Measurements from ENCODE around the gene SORCS1. TPM values are rescaled to one million over a fixed set of nuclear protein-coding genes. Genes with fewer than 3 reads are reported as not detected.

Gene SORCS1
- total RNA-seq, 1 donor from 2014 or later = 13.6 TPM

DNA sequence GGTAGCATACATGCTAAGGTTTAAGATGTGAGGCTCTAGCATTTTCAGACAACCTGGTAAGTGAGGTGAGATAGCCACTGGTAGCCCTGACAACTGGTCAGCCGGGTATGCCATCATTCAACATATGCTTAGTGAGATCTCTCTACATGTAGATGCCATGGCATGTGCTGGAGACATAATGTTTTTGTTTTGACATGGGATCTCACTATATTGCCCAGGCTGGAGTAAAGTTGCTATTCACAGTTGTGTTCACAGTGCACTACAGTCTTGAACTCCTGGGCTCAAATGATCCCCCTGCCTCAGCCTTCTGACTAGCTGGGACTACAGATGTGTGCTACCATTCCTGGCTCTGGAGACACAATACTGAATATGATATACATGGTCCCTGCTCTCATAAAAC is 437.3 kb downstream of the SORCS1 start:
- TF ChIP-seq, protein P1, sequence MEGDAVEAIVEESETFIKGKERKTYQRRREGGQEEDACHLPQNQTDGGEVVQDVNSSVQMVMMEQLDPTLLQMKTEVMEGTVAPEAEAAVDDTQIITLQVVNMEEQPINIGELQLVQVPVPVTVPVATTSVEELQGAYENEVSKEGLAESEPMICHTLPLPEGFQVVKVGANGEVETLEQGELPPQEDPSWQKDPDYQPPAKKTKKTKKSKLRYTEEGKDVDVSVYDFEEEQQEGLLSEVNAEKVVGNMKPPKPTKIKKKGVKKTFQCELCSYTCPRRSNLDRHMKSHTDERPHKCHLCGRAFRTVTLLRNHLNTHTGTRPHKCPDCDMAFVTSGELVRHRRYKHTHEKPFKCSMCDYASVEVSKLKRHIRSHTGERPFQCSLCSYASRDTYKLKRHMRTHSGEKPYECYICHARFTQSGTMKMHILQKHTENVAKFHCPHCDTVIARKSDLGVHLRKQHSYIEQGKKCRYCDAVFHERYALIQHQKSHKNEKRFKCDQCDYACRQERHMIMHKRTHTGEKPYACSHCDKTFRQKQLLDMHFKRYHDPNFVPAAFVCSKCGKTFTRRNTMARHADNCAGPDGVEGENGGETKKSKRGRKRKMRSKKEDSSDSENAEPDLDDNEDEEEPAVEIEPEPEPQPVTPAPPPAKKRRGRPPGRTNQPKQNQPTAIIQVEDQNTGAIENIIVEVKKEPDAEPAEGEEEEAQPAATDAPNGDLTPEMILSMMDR (IDR thresholded peaks at IDR 0.05; ENCODE audit: unreplicated experiment) = no peak

DNA sequence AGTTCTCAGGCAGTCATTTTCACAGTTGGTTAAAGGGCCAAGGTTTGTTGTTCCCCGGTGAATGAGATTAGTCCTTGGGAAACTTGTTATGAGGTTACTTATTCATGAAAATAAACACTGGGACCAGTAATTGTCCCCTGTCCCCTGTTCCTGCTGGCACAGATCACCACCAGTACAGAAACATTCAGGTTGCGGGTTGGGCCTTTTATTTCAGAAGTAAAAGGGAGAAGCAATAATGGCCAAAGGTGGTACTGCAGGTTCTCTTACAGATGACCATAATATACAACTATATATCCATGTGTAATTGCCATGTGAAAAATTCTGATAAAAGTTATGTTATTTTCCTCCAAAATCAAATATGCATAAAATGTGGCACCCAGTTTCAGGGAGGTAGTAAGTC is 442.0 kb downstream of the SORCS1 start:
- peaks cover 10% of the 10 kb centered on the region for H3K4me1 Mint-ChIP-seq (ENCODE audit: low read depth)
- no peak overlapping the region for H3K4me3 Mint-ChIP-seq (ENCODE audit: low read depth)
- H3K27me3 Mint-ChIP-seq = no peaks in the 10 kb centered on the region
- H3K36me3 Mint-ChIP-seq (ENCODE audit: insufficient read depth) = no peaks in the 10 kb centered on the region
- no peak overlapping the region for H3K27ac Mint-ChIP-seq
- no peak for DNase-seq (ENCODE audit: low spot score, unreplicated experiment)
- H3K9me3 Mint-ChIP-seq (ENCODE audit: low read depth) = peaks cover 6% of the 10 kb centered on the region
- TF ChIP-seq, protein P1 (IDR thresholded peaks at IDR 0.05; ENCODE audit: unreplicated experiment) = peak; percentile 47

More for the DNA sequence above, 437.3 kb downstream of the SORCS1 start:
- Mint-ChIP-seq H3K27me3 (no peaks in the 10 kb centered on the region), H3K36me3 (ENCODE audit: insufficient read depth) (no peaks in the 10 kb centered on the region), H3K27ac (no peak overlapping the region), H3K9me3 (ENCODE audit: low read depth) (peaks cover 6% of the 10 kb centered on the region), H3K4me1 (ENCODE audit: low read depth) (peaks cover 24% of the 10 kb centered on the region), H3K4me3 (ENCODE audit: low read depth) (no peak overlapping the region)
- no peak for DNase-seq (ENCODE audit: low spot score, unreplicated experiment)

DNA sequence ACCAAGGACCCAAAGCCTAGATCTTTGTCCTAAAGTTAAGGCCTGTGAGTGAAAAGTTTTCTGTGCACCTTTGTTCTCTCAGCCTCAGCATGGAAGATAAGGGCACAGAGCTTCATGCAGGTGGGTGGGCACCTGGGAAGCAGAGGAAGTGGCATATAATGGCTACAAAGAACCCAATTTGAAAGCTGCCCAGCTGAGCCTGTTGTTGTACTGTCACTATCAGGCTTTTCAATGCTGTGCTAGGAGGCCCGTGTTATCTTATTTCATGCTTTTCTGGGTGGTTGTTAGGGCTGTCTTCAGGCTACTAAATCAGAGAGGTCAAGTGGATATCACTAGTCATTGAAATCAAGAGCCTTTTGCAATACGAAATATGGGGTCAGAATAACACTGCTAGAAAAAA is 443.8 kb downstream of the SORCS1 start:
- no peak overlapping the region for H3K27ac Mint-ChIP-seq
- H3K27me3 Mint-ChIP-seq = no peaks in the 10 kb centered on the region
- DNase-seq (ENCODE audit: low spot score, unreplicated experiment) = no peak
- no peak overlapping the region for H3K4me3 Mint-ChIP-seq (ENCODE audit: low read depth)
- H3K4me1 Mint-ChIP-seq (ENCODE audit: low read depth) = peaks cover 10% of the 10 kb centered on the region
- peaks cover 3% of the 10 kb centered on the region for H3K9me3 Mint-ChIP-seq (ENCODE audit: low read depth)
- TF ChIP-seq, protein P1 (IDR thresholded peaks at IDR 0.05; ENCODE audit: unreplicated experiment) = no peak
- H3K36me3 Mint-ChIP-seq (ENCODE audit: insufficient read depth) = no peaks in the 10 kb centered on the region

DNA sequence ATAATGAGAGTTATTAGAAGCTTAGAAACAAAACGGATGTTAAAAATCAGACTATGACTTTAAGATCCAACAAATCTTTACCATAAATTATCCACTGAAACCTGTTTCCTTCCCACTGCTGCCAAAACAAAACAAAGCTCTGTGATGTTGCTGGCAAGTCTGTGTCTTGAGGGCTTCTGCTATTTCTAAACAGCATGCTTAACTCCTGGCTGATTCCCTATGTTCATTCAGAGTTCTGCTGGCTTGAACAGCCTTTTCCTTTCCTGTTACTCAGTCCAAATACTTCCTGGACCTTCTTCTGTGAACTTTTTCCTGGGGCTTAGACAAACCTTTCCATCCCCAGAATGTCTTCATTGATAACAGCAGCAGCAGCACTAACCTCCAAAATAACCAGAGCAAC is 448.1 kb downstream of the SORCS1 start:
- Mint-ChIP-seq H3K9me3 (ENCODE audit: low read depth) (peaks cover 11% of the 10 kb centered on the region), H3K36me3 (ENCODE audit: insufficient read depth) (no peaks in the 10 kb centered on the region), H3K27ac (no peak overlapping the region), H3K4me1 (ENCODE audit: low read depth) (peaks cover 4% of the 10 kb centered on the region), H3K27me3 (no peaks in the 10 kb centered on the region), H3K4me3 (ENCODE audit: low read depth) (no peak overlapping the region)
- DNase-seq (ENCODE audit: low spot score, unreplicated experiment) = no peak
- TF ChIP-seq, protein P1 (IDR thresholded peaks at IDR 0.05; ENCODE audit: unreplicated experiment) = no peak

DNA sequence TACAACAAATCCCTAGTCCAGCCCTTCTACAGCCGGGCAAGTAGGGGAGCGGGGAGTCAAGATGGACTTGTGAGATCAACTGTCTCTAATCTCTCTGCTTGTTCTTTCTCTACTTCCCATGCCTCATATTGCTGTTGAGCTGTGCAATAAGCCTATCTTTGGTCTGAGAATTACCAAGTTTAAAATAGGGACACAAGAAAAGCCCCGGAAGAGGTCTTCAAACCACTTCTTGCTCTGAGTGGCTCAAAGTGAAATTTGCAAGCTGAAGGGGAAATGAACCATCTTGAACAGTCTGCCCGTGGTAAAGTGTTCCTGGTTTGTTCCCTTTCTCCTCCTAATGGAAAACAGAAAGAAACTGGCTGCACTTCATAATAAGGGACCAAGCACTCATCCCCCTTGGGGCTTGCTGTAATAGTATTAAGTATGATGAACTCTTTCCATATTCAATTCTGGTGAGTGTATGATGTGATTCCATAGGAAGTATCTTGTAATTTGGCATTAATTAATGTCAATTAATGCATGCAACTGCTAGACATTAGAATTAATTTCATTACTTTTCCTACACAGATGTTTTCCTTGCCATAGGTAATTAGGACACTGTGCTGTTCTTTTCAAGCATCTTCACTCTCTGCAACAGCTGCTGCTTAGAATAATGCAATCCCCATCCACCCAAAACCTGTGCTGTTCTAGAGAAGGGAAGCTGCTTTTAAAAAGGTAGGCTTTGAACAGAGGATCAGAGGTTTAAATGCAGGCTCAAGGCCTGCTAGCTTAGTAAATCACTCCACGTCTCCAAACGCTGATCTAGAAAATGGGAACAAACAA is 449.6 kb downstream of the SORCS1 start:
- no peak overlapping the region for H3K27ac Mint-ChIP-seq
- no peak overlapping the region for H3K4me3 Mint-ChIP-seq (ENCODE audit: low read depth)
- TF ChIP-seq, protein P1 (IDR thresholded peaks at IDR 0.05; ENCODE audit: unreplicated experiment) = no peak
- H3K27me3 Mint-ChIP-seq = no peaks in the 10 kb centered on the region
- no peak for DNase-seq (ENCODE audit: low spot score, unreplicated experiment)
- peaks cover 11% of the 10 kb centered on the region for H3K9me3 Mint-ChIP-seq (ENCODE audit: low read depth)
- H3K36me3 Mint-ChIP-seq (ENCODE audit: insufficient read depth) = no peaks in the 10 kb centered on the region
- no peaks in the 10 kb centered on the region for H3K4me1 Mint-ChIP-seq (ENCODE audit: low read depth)
